Keratinocyte (primary cell): ENCODE results near the gene AHNAK. TPM values are rescaled to one million over a fixed set of nuclear protein-coding genes. Genes with fewer than 3 reads are reported as not detected.

Experiments
- DNase-seq: peaks from one replicate; pipeline ENCODE4 v3.0.0-alpha.2; 2011; ENCODE audit warnings: low read depth, missing footprints, low spot score
- FAIRE-seq: peaks from 2 replicates; lab custom pipeline; 2011; peaks lifted over from hg19 to GRCh38; lab: Jason Lieb, UNC
- H2AFZ ChIP-seq: 2 replicates; pipeline ENCODE4 v1.6.0; 2012; ENCODE audit warnings: low read length, control low read depth, inconsistent platforms; ENCODE audit not compliant: control insufficient read depth
- H3K27ac ChIP-seq: 2 replicates; pipeline ENCODE4 v1.5.1; 2011; ENCODE audit warnings: low read length; ENCODE audit not compliant: control insufficient read depth, insufficient read depth
- H3K27me3 ChIP-seq: 3 replicates; pipeline ENCODE4 v1.6.0; 2011; ENCODE audit warnings: low read length; ENCODE audit not compliant: control insufficient read depth, insufficient read depth; ENCODE audit errors: extremely low read depth
- H3K36me3 ChIP-seq, 2 experiments: 2 replicates in 1 of 2; 3 replicates in 1 of 2; pipeline ENCODE4 v1.5.1; 2011; ENCODE audit warnings: low read length in 2 of 2, mild to moderate bottlenecking in 1 of 2; ENCODE audit not compliant: control insufficient read depth in 2 of 2, insufficient read depth in 2 of 2; ENCODE audit errors: extremely low read depth in 1 of 2
- H3K4me1 ChIP-seq: 3 replicates; pipeline ENCODE4 v1.5.1; 2011; ENCODE audit warnings: low read length; ENCODE audit not compliant: control insufficient read depth, insufficient read depth; ENCODE audit errors: extremely low read depth
- H3K4me2 ChIP-seq: 3 replicates; pipeline ENCODE4 v1.6.0; 2011; ENCODE audit warnings: low read depth, low read length; ENCODE audit not compliant: control insufficient read depth, insufficient read depth; ENCODE audit errors: extremely low read depth
- H3K4me3 ChIP-seq, 3 experiments: fragments of 200-600 bp in 1 of 3; sonication (generic) in 1 of 3; 2 replicates in 2 of 3; 3 replicates in 1 of 3; pipeline ENCODE4 v1.5.1; 2011 to 2016; ENCODE audit warnings: low read length in 3 of 3, mild to moderate bottlenecking in 3 of 3, control low read depth in 2 of 3, inconsistent platforms in 1 of 3, low read depth in 1 of 3, mixed read lengths in 1 of 3, mixed run types in 1 of 3, moderate library complexity in 1 of 3; ENCODE audit not compliant: control insufficient read depth in 2 of 3, insufficient read depth in 2 of 3; ENCODE audit errors: extremely low read depth in 1 of 3
- H3K79me2 ChIP-seq: 2 replicates; pipeline ENCODE4 v1.6.0; 2012; ENCODE audit warnings: low read length; ENCODE audit not compliant: control insufficient read depth, insufficient read depth
- H3K9ac ChIP-seq: 3 replicates; pipeline ENCODE4 v1.6.0; 2011; ENCODE audit warnings: low read length; ENCODE audit not compliant: control insufficient read depth, insufficient read depth; ENCODE audit errors: extremely low read depth
- H3K9me1 ChIP-seq: 3 replicates; pipeline ENCODE4 v1.6.0; 2011; ENCODE audit warnings: low read length; ENCODE audit not compliant: control insufficient read depth, insufficient read depth; ENCODE audit errors: extremely low read depth
- H3K9me3 ChIP-seq: 2 replicates; pipeline ENCODE4 v1.5.1; 2012; ENCODE audit warnings: low read depth, low read length; ENCODE audit not compliant: control insufficient read depth
- H4K20me1 ChIP-seq: 3 replicates; pipeline ENCODE4 v1.6.0; 2011; ENCODE audit warnings: low read length; ENCODE audit not compliant: control insufficient read depth, insufficient read depth; ENCODE audit errors: extremely low read depth
- CTCF ChIP-seq, 3 experiments: IDR thresholded peaks in 1 of 3; conservative IDR thresholded peaks in 1 of 3; optimal IDR thresholded peaks in 1 of 3; 2 replicates in 2 of 3; 3 replicates in 1 of 3; pipeline versions ENCODE3 to v1.5.1; 2011; ENCODE audit warnings: low read length in 3 of 3, mild to moderate bottlenecking in 3 of 3, moderate library complexity in 2 of 3, control low read depth in 1 of 3, inconsistent platforms in 1 of 3; ENCODE audit not compliant: insufficient read depth in 2 of 3; ENCODE audit errors: extremely low read depth in 1 of 3
- EZH2 ChIP-seq: IDR thresholded peaks from one replicate; pipeline ENCODE4 v1.6.1; 2012; ENCODE audit warnings: inconsistent platforms, mild to moderate bottlenecking, low read length, moderate library complexity
- dilution Hi-C: fragments of 300-500 bp; cut with MboI; formaldehyde crosslinking; loops from one replicate; pipeline ENCODE4 v1.7.0; 2020; ENCODE audit warnings: low sequenced_read_pairs; ENCODE audit not compliant: extremely low pct_ligation_motif_present
- polyA plus RNA-seq, 5 experiments: library from polyadenylated mRNA; depleted of rRNA in 3 of 5; stranded (reverse) in 3 of 5; stranded (forward) in 1 of 5; unstranded in 1 of 5; fragments of >200 nt; gene quantifications; 1 replicate in 1 of 5; 2 replicates in 3 of 5; 3 replicates in 1 of 5; pipeline versions ENCODE4 v1.2.1 to v1.2.3, GENCODE V29; 2011 to 2012; ENCODE audit warnings: missing spikeins in 2 of 5, low read depth in 1 of 5, low replicate concordance in 1 of 5

AHNAK gene
- polyA plus RNA-seq, 1 donor (not counting 4 experiments of a cell fraction or from before 2014, with no cell fraction given), result 220 TPM

- dilution Hi-C loops, result no loop called here
- no peak overlapping the region for H3K9ac ChIP-seq
Observed at GRCh38 chr11:62390237-62390636, 156.4 kb downstream of the AHNAK start.

GRCh38 chr11:62388999-62389398 is 157.6 kb downstream of the AHNAK start:
- Histone ChIP-seq H3K27me3 (no peaks in the 10 kb centered on the region), H3K9me1 (no peaks in the 10 kb centered on the region), H3K36me3 (no peaks in the 10 kb centered on the region), H3K79me2 (no peaks in the 10 kb centered on the region), H3K9me3 (no peaks in the 10 kb centered on the region), H3K4me2 (no peak overlapping the region), H3K9ac (no peak overlapping the region), H4K20me1 (no peaks in the 10 kb centered on the region), H2AFZ (no peak overlapping the region), H3K4me1 (no peaks in the 10 kb centered on the region), H3K27ac (no peak overlapping the region), H3K4me3 (no peak overlapping the region)
- TF ChIP-seq EZH2, result no peak
- no peak for TF ChIP-seq CTCF (optimal IDR thresholded peaks at IDR 0.05 in 1 of 3, IDR thresholded peaks at IDR 0.05 in 1 of 3, conservative IDR thresholded peaks at IDR 0.05 in 1 of 3; ENCODE audit: extremely low read depth in 1 of 3, insufficient read depth in 2 of 3, low read length in 3 of 3)
- DNase-seq (no peak), FAIRE-seq (no peak)
- dilution Hi-C loops, result no loop called here

More at GRCh38 chr11:62390237-62390636, 156.4 kb downstream of the AHNAK start:
- peaks cover 4% of the 10 kb centered on the region for H3K4me1 ChIP-seq
- no peaks in the 10 kb centered on the region for H3K36me3 ChIP-seq
- DNase-seq (no peak), FAIRE-seq (no peak)
- TF ChIP-seq EZH2 (no peak), CTCF (optimal IDR thresholded peaks at IDR 0.05 in 1 of 3, IDR thresholded peaks at IDR 0.05 in 1 of 3, conservative IDR thresholded peaks at IDR 0.05 in 1 of 3; ENCODE audit: extremely low read depth in 1 of 3, insufficient read depth in 2 of 3, low read length in 3 of 3) (no peak)
- no peaks in the 10 kb centered on the region for H3K79me2 ChIP-seq
- H3K9me1 ChIP-seq, result no peaks in the 10 kb centered on the region
- H4K20me1 ChIP-seq, result no peaks in the 10 kb centered on the region
- no peaks in the 10 kb centered on the region for H3K27me3 ChIP-seq
- no peak overlapping the region for H3K4me2 ChIP-seq
- H3K9me3 ChIP-seq, result no peaks in the 10 kb centered on the region
- H3K27ac ChIP-seq, result no peak overlapping the region
- no peak overlapping the region for H3K4me3 ChIP-seq
- no peak overlapping the region for H2AFZ ChIP-seq
